Kidney epithelial cell (primary cell): Measurements from ENCODE around the gene VPS13D. TPM values are rescaled to one million over a fixed set of nuclear protein-coding genes. Genes with fewer than 3 reads are reported as not detected.

ENCODE experiments used
- DNase-seq: peaks from one replicate; pipeline ENCODE4 v3.0.0-alpha.2; 2010; ENCODE audit warnings: low read depth
- H3K27me3 ChIP-seq: 2 replicates; pipeline ENCODE4 v1.6.0; 2011; ENCODE audit warnings: low read length; ENCODE audit not compliant: control insufficient read depth, insufficient read depth
- H3K36me3 ChIP-seq: 2 replicates; pipeline ENCODE4 v1.5.1; 2011; ENCODE audit warnings: low read length; ENCODE audit not compliant: control insufficient read depth, insufficient read depth
- H3K4me3 ChIP-seq: 2 replicates; pipeline ENCODE4 v1.5.1; 2011; ENCODE audit warnings: low read depth, mild to moderate bottlenecking, control low read depth, low read length
- CTCF ChIP-seq: IDR thresholded peaks from 2 replicates; pipeline ENCODE4 v1.5.1; 2011; ENCODE audit warnings: mild to moderate bottlenecking, moderate library complexity, low read length, control low read depth, inconsistent platforms; ENCODE audit not compliant: insufficient read depth, poor library complexity, severe bottlenecking
- total RNA-seq: library from RNA; depleted of rRNA; stranded (reverse); fragments of >200 nt; gene quantifications from 2 replicates; pipeline ENCODE4 v1.2.3, GENCODE V29; 2015

The VPS13D gene
- total RNA-seq, 1 donor from 2014 or later: 22.2 TPM

- Histone ChIP-seq H3K27me3 (no peaks in the 10 kb centered on the region), H3K4me3 (no peak overlapping the region), H3K36me3 (no peaks in the 10 kb centered on the region)
- DNase-seq: no peak
- TF ChIP-seq CTCF: no peak
Measured at GRCh38 chr1:12458571-12458970, 228.7 kb downstream of the VPS13D start.

DNA sequence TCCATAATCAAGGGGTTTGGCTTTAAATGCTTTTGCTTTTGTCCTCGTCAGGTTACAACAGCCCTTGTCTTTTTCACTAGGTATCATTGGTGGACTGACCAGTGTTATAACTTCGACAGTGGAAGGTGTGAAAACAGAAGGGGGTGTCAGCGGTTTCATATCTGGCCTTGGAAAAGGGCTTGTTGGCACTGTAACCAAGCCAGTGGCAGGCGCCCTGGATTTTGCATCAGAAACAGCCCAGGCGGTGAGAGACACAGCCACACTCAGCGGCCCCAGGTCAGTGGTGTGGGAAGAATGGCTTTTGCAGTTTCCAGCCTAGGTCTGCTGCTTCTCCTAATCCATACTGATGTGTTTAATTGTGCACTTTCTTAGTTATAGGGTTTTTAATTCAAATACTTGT, 230.3 kb downstream of the VPS13D start:
- no peak overlapping the region for H3K4me3 ChIP-seq
- no peaks in the 10 kb centered on the region for H3K27me3 ChIP-seq
- TF ChIP-seq CTCF: no peak
- DNase-seq: no peak
- no peaks in the 10 kb centered on the region for H3K36me3 ChIP-seq

- no peak overlapping the region for H3K4me3 ChIP-seq
- no peak for DNase-seq
- H3K27me3 ChIP-seq: no peaks in the 10 kb centered on the region
- H3K36me3 ChIP-seq: no peaks in the 10 kb centered on the region
- TF ChIP-seq CTCF: no peak
Measured at GRCh38 chr1:12460911-12461621, 231.2 kb downstream of the VPS13D start.

DNA sequence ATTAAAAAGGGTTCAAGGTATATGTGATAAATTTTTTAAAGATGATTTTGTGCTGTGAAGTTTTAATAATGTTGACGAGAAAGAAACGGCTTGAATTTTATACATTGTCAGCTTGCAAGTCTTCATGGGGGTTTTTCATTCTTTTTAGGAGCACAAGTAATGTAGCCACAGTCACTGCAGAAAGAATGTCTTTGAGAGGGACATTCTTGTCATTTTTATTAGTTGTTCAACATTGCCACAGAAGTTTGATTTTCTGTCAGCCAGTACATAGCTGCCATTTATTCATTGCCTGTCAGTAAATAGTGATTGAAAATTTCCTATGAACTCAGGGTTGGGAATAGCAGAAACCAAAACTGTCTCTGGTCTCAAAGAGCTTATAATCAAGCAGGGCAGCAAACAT, 231.9 kb downstream of the VPS13D start:
- no peak for TF ChIP-seq CTCF
- Histone ChIP-seq H3K27me3 (no peaks in the 10 kb centered on the region), H3K4me3 (no peak overlapping the region), H3K36me3 (no peaks in the 10 kb centered on the region)
- no peak for DNase-seq

GRCh38 chr1:12462586-12462985, 232.8 kb downstream of the VPS13D start:
- Histone ChIP-seq H3K27me3 (no peaks in the 10 kb centered on the region), H3K4me3 (no peak overlapping the region), H3K36me3 (no peaks in the 10 kb centered on the region)
- TF ChIP-seq CTCF: no peak
- DNase-seq: no peak

GRCh38 chr1:12464045-12464461, 234.2 kb downstream of the VPS13D start:
- DNase-seq: no peak
- Histone ChIP-seq H3K36me3 (no peaks in the 10 kb centered on the region), H3K4me3 (no peak overlapping the region), H3K27me3 (no peaks in the 10 kb centered on the region)
- TF ChIP-seq CTCF: no peak
